Retina (tissue), 1 donor: ENCODE data around the gene SPRED2.

ENCODE experiments used
- DNase-seq: peaks from one replicate; pipeline ENCODE4 v3.0.0-alpha.2; 2016

Gene SPRED2, protein sequence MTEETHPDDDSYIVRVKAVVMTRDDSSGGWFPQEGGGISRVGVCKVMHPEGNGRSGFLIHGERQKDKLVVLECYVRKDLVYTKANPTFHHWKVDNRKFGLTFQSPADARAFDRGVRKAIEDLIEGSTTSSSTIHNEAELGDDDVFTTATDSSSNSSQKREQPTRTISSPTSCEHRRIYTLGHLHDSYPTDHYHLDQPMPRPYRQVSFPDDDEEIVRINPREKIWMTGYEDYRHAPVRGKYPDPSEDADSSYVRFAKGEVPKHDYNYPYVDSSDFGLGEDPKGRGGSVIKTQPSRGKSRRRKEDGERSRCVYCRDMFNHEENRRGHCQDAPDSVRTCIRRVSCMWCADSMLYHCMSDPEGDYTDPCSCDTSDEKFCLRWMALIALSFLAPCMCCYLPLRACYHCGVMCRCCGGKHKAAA

DNA sequence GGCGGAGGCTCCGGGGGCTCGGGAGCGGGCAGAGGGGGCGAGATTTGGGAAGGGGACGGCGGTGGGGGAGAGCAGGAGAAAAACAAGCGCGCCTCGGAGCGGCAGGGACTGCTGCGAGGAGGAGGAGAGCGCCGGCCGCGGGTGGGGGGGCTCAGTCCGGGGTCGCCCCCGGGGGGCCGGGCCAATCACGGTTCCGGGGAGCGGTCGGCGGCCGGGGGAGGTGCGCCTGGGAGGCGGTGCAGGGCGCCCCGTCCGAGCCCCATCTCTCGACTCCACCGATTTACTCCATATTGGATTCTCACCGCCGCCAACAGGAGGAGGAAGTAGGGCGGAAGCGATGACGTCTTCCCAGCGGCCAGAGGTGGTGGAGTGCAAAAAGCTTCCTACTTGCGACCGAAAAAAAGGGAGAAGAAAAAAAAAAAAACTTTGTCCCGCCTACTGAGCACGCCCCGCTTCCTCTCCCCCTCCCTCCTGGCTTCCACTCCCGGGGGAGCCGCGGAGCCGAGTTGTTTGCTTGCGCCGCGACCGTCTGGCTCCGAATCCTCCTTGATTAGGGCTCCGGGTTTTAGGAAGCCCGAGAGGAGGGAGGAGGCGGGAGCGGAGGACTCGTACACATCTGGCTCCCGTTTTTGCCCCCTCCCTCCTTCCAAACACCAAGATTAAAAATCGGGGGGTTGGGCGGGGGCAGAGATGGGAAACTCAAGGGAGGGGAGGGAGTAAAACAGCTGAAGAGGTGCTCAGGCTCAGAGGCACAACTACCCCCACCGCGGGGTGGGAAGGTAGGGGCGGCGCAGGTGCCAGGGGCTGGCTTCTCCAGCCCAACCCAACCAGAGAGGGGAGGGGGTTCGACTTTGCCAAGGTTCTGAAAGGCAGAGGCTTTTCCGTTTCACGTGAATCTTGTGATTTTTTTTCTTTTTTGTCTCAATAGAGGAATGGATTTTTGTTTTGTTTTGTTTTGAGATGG, at the start of gene SPRED2:
TSS of gene SPRED2 (minus strand) at position 373 of the 964 bp plus-strand sequence. CDS start 612 bp downstream, outside the sequence.
- DNase-seq, result peak; percentile 96

GRCh38 chr2:65481961-65482360, 49.6 kb upstream of the SPRED2 start:
- no peak for DNase-seq

- DNase-seq, result no peak
Measured at GRCh38 chr2:65479524-65479923, 47.1 kb upstream of the SPRED2 start.

DNA sequence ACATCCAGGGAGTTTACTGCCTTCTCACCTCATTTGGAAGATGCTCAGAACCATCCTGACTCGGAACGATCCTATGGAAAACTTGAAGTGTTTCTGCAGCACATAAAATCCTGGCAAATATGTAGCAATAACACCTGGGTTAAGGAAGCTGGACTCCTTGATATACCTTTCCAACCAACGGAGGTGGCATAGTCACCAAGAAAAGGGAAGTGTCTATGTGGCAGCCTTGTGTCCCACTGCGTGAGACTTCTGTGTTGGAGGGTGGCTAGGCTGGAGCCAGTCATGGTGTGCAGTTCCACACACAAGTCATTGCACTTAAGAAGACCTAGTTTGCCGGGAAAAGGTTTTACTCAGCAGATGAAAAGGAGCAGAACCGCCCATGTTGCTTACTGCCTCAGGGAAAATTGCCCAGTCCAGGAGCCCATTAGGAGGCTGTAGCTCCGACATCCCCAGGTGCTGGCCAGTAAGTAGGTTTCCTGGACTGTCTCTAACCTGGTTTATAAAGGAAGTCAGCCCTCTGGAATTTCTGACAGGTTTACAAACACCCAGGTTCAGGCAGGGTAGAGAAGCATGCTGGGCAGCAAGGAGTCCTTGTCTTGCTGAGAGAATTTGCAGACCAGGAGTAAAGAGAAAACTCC, 46.2 kb upstream of the SPRED2 start:
- DNase-seq, result no peak

GRCh38 chr2:65477590-65477989, 45.2 kb upstream of the SPRED2 start:
- DNase-seq, result no peak

GRCh38 chr2:65476778-65477177, 44.4 kb upstream of the SPRED2 start:
- DNase-seq, result no peak

DNA sequence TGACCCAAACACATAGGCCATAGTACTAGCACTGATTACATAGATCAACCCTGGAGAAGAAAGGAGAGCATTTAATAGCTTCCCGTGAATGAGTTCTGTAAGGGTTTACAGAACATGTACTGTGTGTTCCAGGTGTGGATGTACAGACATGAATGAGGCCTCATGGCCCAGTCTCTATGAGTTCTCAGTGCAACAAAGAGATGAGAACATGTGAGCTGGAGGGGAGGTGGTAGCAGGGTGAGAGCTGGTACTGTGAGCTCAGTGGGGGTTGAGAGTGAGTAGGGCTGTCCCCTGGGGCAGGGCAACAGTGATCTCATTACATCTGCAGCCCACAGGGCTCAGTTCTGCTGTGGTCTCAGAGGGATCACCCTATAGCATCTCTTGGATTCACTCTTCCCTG, 42.6 kb upstream of the SPRED2 start:
- DNase-seq, result no peak

- DNase-seq, result no peak
Measured at GRCh38 chr2:65473045-65473444, 40.6 kb upstream of the SPRED2 start.

GRCh38 chr2:65471409-65471808, 39.0 kb upstream of the SPRED2 start:
- no peak for DNase-seq

DNA sequence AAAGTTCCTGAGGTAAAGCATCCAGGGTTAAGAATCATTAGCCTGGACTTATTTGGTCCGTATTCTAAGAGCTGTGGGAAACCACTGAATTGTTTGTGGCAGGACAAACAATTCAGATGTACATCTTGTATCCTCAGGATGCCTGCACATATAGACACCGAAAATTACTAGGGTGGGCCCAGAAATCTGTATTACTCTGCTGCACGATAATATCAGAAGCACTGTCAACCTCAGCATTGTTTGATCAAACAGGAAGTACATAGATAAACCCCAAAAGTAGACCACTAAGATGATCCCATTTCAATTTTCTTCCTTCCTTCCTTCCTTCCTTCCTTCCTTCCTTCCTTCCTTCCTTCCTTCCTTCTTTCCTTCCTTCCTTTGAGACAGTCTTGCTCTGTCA, 34.2 kb upstream of the SPRED2 start:
- no peak for DNase-seq

- DNase-seq, result no peak
Measured at GRCh38 chr2:65465857-65466256, 33.5 kb upstream of the SPRED2 start.

- no peak for DNase-seq
Measured at GRCh38 chr2:65465124-65465523, 32.7 kb upstream of the SPRED2 start.

DNA sequence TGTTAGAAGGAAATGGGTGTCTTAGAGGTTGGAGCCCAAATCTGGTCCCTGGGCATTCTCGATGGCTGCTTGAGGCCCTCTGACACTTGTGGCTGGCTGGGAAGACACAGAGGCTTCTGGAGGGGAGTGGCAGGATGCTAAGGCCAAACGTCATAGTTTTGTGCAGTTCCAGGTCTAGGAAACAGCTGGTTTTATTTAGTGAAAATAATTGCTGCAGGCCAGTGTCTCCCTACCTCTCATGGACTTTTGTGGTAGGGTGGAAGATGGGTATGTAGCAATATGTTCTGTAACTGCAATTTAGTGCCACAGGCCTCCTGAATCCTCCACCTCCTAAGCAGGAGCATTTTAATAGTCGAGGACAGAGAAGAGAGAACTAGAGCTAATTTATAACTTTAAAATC, 32.2 kb upstream of the SPRED2 start:
- DNase-seq, result no peak

DNA sequence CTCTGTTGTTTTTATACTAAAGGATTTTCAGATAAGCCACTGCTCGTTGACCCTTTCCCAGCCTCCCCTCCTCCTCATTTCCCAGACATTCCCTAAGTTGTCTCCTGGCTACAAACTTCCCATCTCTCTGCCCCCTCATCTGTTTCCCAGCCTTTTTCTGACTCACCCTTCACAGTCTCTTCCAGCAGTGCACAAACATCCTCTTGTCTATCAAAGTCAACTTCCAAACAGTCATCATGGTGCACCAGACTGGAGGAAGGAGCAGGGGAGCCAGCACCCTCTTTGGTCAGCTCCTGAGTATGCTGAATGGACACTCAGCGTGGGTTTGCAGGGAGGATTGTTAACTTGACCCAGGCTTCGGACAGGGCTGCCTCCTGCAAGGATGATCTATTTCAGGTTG, 26.6 kb upstream of the SPRED2 start:
- no peak for DNase-seq

DNA sequence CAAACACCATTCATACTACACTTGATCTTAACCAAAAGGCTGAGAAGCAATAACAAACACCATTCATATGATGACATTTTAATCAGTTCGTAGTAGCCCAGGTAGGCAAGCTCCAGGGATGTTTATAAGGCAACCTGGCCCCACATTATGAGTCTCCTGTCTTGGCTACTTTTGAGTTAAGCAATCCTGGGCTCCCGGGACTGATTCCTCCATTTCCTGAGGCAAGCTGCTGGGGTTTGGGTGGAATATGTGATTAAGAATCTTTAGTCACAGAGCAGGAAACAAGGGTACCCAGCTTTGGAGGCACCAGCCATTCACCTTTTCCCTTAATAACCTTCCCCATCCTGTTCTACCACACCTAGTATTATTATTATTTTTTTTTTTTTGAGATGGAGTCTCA, 24.5 kb upstream of the SPRED2 start:
- no peak for DNase-seq

DNA sequence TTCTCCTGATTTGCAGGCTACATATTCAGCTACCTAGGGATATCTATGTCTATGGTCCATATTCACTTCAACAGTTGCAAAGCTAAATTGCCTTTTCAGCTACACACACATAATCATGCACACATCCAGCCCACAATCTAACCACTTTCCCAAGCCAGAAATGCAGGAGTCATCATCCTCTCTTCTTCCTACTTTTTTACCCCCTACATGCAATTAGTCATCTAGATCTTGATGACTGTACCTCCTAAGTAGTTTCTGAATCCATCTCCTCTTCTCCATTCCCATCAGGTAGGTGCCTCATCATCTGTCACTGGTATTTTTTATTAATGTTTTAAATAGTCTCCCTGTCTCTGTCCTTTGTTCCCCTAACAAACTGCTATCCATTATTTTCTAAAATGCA, 23.7 kb upstream of the SPRED2 start:
- DNase-seq, result no peak

DNA sequence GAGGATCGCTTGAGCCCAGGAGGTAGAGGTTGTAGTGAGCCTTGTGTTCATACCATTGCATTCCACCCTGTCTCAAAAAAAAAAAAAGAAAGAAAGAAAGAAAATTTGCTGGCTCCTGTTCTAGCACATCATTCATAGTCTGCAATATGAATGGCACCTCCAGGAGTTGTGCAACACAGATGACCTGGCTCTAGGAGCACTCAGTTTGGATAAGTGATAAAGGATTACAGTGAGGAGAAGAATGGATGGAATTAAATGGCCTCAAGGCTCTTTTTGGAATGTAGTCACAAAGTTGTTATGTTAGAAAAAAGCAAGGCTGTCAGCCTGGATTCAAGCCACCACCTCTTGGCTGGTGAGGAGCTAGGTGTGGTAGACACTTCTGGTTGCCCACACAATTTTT, 21.5 kb upstream of the SPRED2 start:
- DNase-seq, result no peak

GRCh38 chr2:65452150-65452895, 19.9 kb upstream of the SPRED2 start:
- no peak for DNase-seq

GRCh38 chr2:65450810-65451209, 18.4 kb upstream of the SPRED2 start:
- no peak for DNase-seq

GRCh38 chr2:65450393-65450792, 18.0 kb upstream of the SPRED2 start:
- no peak for DNase-seq

GRCh38 chr2:65443509-65444186, 11.2 kb upstream of the SPRED2 start:
- no peak for DNase-seq

- no peak for DNase-seq
Measured at GRCh38 chr2:65442420-65443020, 10.1 kb upstream of the SPRED2 start.
